Sigmoid colon (tissue), 7 donors: ENCODE data around the gene STXBP4. TPM values are rescaled to one million over a fixed set of nuclear protein-coding genes. Genes with fewer than 3 reads are reported as not detected.
"Not testable (repeated sequence)": the region's sequence is repeated elsewhere in the genome, so short reads cannot be mapped to it uniquely, and the experiment has no call there.

Experiments used
- DNase-seq: peaks from one replicate; pipeline ENCODE4 v3.0.0-alpha.2; 2019
- H3K27ac ChIP-seq, 4 donors: fragments of 200-600 bp; sonication (generic); one replicate each; pipeline ENCODE4 v1.5.1; 2016 to 2019; ENCODE audit warnings: mild to moderate bottlenecking in 1 of 4
- H3K27me3 ChIP-seq, 3 donors: fragments of 200-600 bp; sonication (generic); one replicate each; pipeline ENCODE4 v1.5.1; 2019; ENCODE audit warnings: mild to moderate bottlenecking in 1 of 3
- H3K36me3 ChIP-seq, 4 donors: fragments of 200-600 bp; sonication (generic); one replicate each; pipeline ENCODE4 v1.5.1; 2016 to 2019
- H3K4me1 ChIP-seq, 4 donors: fragments of 200-600 bp; sonication (generic); one replicate each; pipeline ENCODE4 v1.5.1; 2017 to 2019
- H3K4me3 ChIP-seq, 4 donors: fragments of 200-600 bp; sonication (generic); one replicate each; pipeline ENCODE4 v1.5.1; 2017 to 2019; ENCODE audit warnings: mild to moderate bottlenecking in 2 of 4, moderate library complexity in 1 of 4
- H3K9me3 ChIP-seq, 4 donors: fragments of 200-600 bp in 3 of 4; sonication (generic) in 3 of 4; one replicate each; pipeline versions ENCODE4 v1.5.1 to v1.6.1; 2013 to 2019
- EP300 ChIP-seq, 4 donors: sonication (generic); formaldehyde crosslinking; IDR thresholded peaks; one replicate each; pipeline ENCODE4 v1.6.1; 2017; ENCODE audit warnings: antibody characterized with exemption in 4 of 4
- POLR2A ChIP-seq, 2 donors: fragments of 450-650 bp; IDR thresholded peaks; one replicate each; pipeline ENCODE4 v1.6.1; 2016; ENCODE audit warnings: antibody characterized with exemption in 2 of 2, mild to moderate bottlenecking in 2 of 2, moderate library complexity in 2 of 2
- POLR2AphosphoS5 ChIP-seq, 4 donors: sonication (generic); formaldehyde crosslinking; IDR thresholded peaks; one replicate each; pipeline ENCODE4 v1.6.1; 2017; ENCODE audit warnings: antibody characterized with exemption in 4 of 4
- WGBS, 2 donors: extraction: QIAGEN DNeasy Blood & Tissue Kit; methylation state at CpG; one replicate each; pipeline ENCODE4 v1.1.7; 2013; 5-methylcytosine and 5-hydroxymethylcytosine counted together
- intact Hi-C: fragments of 100-400 bp; cut with DNase I; formaldehyde crosslinking; loops from one replicate; pipeline ENCODE4 v1.15.1; 2023
- polyA plus RNA-seq, 3 donors: library from polyadenylated mRNA; stranded (reverse); fragments of 200-250 nt; gene quantifications; one replicate each; pipeline ENCODE4 v1.2.3, GENCODE V29; 2013
- total RNA-seq, 4 donors: library from RNA; depleted of rRNA; stranded (reverse); fragments of >200 nt; gene quantifications; one replicate each; pipeline ENCODE4 v1.1.0, GENCODE V29; 2016
- TF ChIP-seq, protein P1 (sequence below), 4 experiments: fragments of 450-650 bp in 3 of 4; fragments of 200-600 bp in 1 of 4; IDR thresholded peaks; one replicate each; pipeline ENCODE4 v1.5.1; 2016 to 2019; ENCODE audit warnings: antibody characterized with exemption in 4 of 4, mild to moderate bottlenecking in 3 of 4, moderate library complexity in 2 of 4
- donor health status: healthy with polysubstance abuse.
- donor health status: Bipolar disorder and iron deficiency.
- donor health status: healthy.

The STXBP4 gene
- total and polyA plus RNA-seq, 7 donors: under 0.01 to 25.2 (median 15.0) TPM

- Histone ChIP-seq H3K36me3 (peaks cover 0 to 9% (median 0%) of the 10 kb centered on the region in 4 donors), H3K9me3 (no peaks in the 10 kb centered on the region), H3K4me3 (no peak overlapping the region), H3K4me1 (no peaks in the 10 kb centered on the region), H3K27me3 (no peaks in the 10 kb centered on the region), H3K27ac (no peak overlapping the region)
- DNase-seq: no peak
- TF ChIP-seq EP300 (IDR thresholded peaks at IDR 0.05): no peak
- TF ChIP-seq, protein P1, sequence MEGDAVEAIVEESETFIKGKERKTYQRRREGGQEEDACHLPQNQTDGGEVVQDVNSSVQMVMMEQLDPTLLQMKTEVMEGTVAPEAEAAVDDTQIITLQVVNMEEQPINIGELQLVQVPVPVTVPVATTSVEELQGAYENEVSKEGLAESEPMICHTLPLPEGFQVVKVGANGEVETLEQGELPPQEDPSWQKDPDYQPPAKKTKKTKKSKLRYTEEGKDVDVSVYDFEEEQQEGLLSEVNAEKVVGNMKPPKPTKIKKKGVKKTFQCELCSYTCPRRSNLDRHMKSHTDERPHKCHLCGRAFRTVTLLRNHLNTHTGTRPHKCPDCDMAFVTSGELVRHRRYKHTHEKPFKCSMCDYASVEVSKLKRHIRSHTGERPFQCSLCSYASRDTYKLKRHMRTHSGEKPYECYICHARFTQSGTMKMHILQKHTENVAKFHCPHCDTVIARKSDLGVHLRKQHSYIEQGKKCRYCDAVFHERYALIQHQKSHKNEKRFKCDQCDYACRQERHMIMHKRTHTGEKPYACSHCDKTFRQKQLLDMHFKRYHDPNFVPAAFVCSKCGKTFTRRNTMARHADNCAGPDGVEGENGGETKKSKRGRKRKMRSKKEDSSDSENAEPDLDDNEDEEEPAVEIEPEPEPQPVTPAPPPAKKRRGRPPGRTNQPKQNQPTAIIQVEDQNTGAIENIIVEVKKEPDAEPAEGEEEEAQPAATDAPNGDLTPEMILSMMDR (IDR thresholded peaks at IDR 0.05): no peak
- no peak for TF ChIP-seq POLR2AphosphoS5 (IDR thresholded peaks at IDR 0.05)
- no peak for TF ChIP-seq POLR2A (IDR thresholded peaks at IDR 0.05)
- 51 to 58% methylated on average over 4 of the region's 4 CpGs for WGBS, 2 donors
- intact Hi-C loops: no loop called here
These were observed 100.6 kb downstream of the STXBP4 start for GRCh38 chr17:55068862-55069811.

DNA sequence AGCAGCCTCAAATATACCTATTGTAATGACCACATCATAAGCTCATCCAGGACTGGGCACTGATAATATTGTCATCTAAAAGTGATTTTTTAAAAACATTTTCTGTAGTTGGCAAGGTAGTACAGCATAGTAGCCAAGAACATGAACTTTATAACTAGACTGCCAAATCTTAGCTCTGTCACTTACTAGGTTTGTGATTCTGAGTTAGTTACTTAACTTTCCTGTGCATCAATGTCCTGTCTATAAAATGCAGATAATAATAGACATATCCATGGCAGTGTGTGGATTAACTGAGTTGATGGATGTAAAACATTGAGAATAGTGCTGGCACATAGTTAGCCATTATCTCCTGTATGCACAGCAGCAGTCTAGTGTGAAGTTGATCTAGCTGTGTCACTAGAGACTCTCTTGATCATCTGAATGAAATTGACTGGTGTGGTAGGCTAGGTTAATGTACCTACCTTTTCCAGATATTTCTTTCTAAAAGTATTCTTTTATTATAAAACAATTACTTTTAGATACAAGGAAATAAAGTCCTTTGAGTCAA, 101.5 kb downstream of the STXBP4 start:
- Histone ChIP-seq H3K27me3 (no peaks in the 10 kb centered on the region), H3K27ac (no peak overlapping the region), H3K4me3 (no peak overlapping the region), H3K4me1 (no peaks in the 10 kb centered on the region), H3K9me3 (no peaks in the 10 kb centered on the region), H3K36me3 (peaks cover 0 to 9% (median 0%) of the 10 kb centered on the region in 4 donors)
- no peak for TF ChIP-seq POLR2AphosphoS5 (IDR thresholded peaks at IDR 0.05)
- no peak for DNase-seq
- intact Hi-C loops: no loop called here

DNA sequence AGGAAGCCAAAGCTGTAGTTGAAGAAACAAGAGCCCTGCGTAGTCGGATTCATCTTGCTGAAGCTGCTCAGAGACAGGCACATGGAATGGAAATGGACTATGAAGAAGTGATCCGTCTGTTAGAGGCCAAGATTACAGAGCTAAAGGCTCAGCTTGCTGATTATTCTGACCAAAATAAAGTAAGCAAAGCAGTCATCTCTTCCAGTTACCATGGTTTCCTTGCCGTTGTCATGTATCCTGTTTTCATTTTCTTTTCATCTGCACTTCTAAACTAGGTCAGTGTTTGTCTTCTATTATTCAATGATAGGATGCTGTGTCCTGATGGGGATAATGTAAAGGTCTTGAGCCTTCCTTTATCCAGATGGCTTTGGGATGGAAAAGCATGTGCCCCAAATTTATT, 104.3 kb downstream of the STXBP4 start:
- DNase-seq: no peak
- WGBS, 2 donors: 81 to 88% methylated on average over 4 of the region's 4 CpGs
- no peaks in the 10 kb centered on the region for H3K27me3 ChIP-seq
- H3K36me3 ChIP-seq: peaks cover 0 to 9% (median 0%) of the 10 kb centered on the region in 4 donors
- no peaks in the 10 kb centered on the region for H3K9me3 ChIP-seq
- no peaks in the 10 kb centered on the region for H3K4me1 ChIP-seq
- no peak overlapping the region for H3K27ac ChIP-seq
- no peak overlapping the region for H3K4me3 ChIP-seq
- TF ChIP-seq POLR2AphosphoS5 (IDR thresholded peaks at IDR 0.05) (no peak), POLR2A (IDR thresholded peaks at IDR 0.05) (no peak), EP300 (IDR thresholded peaks at IDR 0.05) (no peak)
- TF ChIP-seq, protein P1 (IDR thresholded peaks at IDR 0.05): no peak
- intact Hi-C loops: no loop called here

GRCh38 chr17:55073467-55073866, 104.9 kb downstream of the STXBP4 start:
- H3K27ac ChIP-seq, H3K4me1 ChIP-seq, intact Hi-C loops, H3K4me3 ChIP-seq, DNase-seq, H3K27me3 ChIP-seq, H3K9me3 ChIP-seq: not testable (repeated sequence)
- 95 to 96% methylated on average over 4 of the region's 4 CpGs for WGBS, 2 donors
- peaks cover 0 to 15% (median 0%) of the 10 kb centered on the region in 4 donors for H3K36me3 ChIP-seq

- intact Hi-C loops: no loop called here
- peaks cover 0 to 43% (median 3%) of the 10 kb centered on the region in 4 donors for H3K36me3 ChIP-seq
- WGBS, 2 donors: 93 to 96% methylated on average over 1 of the region's 1 CpG
These were observed 113.0 kb downstream of the STXBP4 start for GRCh38 chr17:55081559-55081958.

More at GRCh38 chr17:55081559-55081958, 113.0 kb downstream of the STXBP4 start:
- Histone ChIP-seq H3K4me3 (no peak overlapping the region), H3K27me3 (no peaks in the 10 kb centered on the region), H3K27ac (no peak overlapping the region), H3K4me1 (no peaks in the 10 kb centered on the region), H3K9me3 (no peaks in the 10 kb centered on the region)
- DNase-seq: no peak
- TF ChIP-seq POLR2AphosphoS5 (IDR thresholded peaks at IDR 0.05) (no peak), EP300 (IDR thresholded peaks at IDR 0.05) (no peak), POLR2A (IDR thresholded peaks at IDR 0.05) (no peak)
- TF ChIP-seq, protein P1 (IDR thresholded peaks at IDR 0.05): no peak
